D721Med (cell line): ENCODE results near the gene ACOT12.
A peak's percentile ranks its signal among the peaks of the same experiment; 100 is the strongest.

ENCODE experiments used
- DNase-seq: peaks from one replicate; pipeline ENCODE4 v3.0.0; 2011; ENCODE audit warnings: low spot score; ENCODE audit not compliant: insufficient read length
- FAIRE-seq: peaks from 2 replicates; lab custom pipeline; 2011; peaks lifted over from hg19 to GRCh38; lab: Jason Lieb, UNC
- CTCF ChIP-seq: IDR thresholded peaks from 2 replicates; pipeline ENCODE4 v1.5.1; 2012; ENCODE audit warnings: mild to moderate bottlenecking, control low read depth; ENCODE audit not compliant: insufficient read depth; ENCODE audit errors: missing control alignments

Gene ACOT12

GRCh38 chr5:81393783-81394718 lies at the start of gene ACOT12:
ACOT12 (minus strand) TSS chr5:81394134; CDS start chr5:81394114, 20 bp downstream.
- no peak for DNase-seq
- no peak for TF ChIP-seq CTCF
- no peak for FAIRE-seq

DNA sequence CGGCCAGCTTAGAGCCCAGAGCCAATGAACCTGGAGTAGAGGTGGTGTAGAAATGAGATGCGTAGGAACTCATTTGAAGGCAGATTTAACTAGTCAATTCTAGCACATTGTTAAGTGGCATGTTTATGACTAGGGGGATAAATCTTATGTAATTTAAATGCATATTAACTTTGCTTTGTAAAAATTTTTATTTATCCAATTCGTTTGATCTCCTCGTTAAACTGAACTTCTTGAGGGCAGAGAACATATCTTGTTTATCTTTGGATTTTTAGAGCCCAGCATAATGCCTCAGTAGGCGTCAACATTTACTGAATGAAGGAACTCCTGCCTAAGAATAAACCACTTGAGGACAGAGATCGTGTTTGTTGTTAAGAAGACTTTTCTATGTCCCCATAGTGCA lies 41.1 kb upstream of the ACOT12 start:
- TF ChIP-seq CTCF = no peak
- no peak for DNase-seq
- FAIRE-seq = peak; percentile 11

DNA sequence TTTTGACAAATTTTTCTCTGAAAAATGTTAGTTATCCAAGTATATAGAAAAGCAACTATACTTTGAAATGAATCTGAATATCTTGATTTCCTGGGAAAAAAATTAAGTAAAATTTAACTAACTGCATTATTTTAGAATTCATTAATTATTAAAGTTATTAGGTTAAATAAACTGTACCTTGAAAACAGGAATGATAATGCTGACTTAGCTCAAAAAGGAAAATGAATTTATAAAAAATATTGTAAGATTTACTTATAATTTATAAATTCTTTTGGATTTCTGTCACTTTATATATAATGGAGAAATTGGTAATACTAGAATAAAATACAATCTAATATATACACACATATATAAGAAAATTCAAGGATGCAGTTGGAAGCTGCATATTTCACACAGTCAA lies 36.1 kb upstream of the ACOT12 start:
- no peak for DNase-seq
- no peak for TF ChIP-seq CTCF
- no peak for FAIRE-seq

DNA sequence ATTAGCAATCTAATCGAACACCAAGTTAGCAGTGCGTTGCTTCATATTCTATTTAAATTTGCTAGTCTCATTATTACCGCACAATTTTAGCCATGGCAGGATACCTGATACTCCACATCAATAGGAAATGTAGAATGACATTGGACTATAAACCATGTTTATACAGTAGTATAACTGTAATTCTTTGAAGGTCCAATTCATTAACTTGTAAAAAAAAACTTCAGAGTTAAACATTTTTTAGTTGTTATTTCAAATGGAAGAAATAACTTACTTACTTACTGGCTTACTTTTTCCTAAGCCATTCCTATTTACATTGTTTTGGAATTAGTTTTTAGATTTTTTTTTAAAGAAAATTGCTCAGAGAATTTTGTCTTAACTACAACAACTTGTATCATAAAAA lies 35.4 kb upstream of the ACOT12 start:
- no peak for TF ChIP-seq CTCF
- DNase-seq (no peak), FAIRE-seq (no peak)

- DNase-seq (no peak), FAIRE-seq (no peak)
- TF ChIP-seq CTCF = no peak
Measured at GRCh38 chr5:81428861-81429260, 34.9 kb upstream of the ACOT12 start.

GRCh38 chr5:81428446-81428845 lies 34.5 kb upstream of the ACOT12 start:
- DNase-seq = no peak
- no peak for TF ChIP-seq CTCF
- FAIRE-seq = no peak

DNA sequence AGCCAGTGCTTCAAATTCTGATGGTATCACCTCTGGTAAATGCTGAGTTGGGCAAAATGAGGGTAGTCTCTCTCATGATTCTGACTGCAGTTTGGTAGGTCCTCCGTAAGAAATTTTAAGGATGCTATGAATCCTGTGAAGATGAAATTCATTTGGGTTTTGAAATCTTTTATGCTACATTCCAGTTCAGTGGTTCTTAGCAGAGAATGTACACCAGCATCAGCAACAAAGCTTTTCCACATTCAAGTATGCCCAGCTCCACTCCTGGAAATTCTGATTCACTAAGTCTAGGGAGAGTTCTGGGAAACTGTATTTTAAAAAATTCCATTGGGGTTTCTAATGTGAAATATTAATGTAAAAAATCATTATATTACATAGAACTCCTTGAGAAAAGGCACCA lies 33.6 kb upstream of the ACOT12 start:
- no peak for TF ChIP-seq CTCF
- DNase-seq = no peak
- no peak for FAIRE-seq
